Nephron (organoid): ENCODE measurements around the gene SH3BP5L.

Experiments
- H3K27ac Mint-ChIP-seq, 3 experiments: 2 replicates each; pipeline ENCODE4 v1.8.0; 2020; ENCODE audit warnings: mixed read lengths in 3 of 3, mild to moderate bottlenecking in 2 of 3, moderate library complexity in 1 of 3
- H3K27me3 Mint-ChIP-seq: 2 replicates; pipeline ENCODE4 v1.8.0; 2021; ENCODE audit warnings: low read depth, mild to moderate bottlenecking, moderate library complexity, mixed read lengths
- H3K36me3 Mint-ChIP-seq: 2 replicates; pipeline ENCODE4 v1.8.0; 2020; ENCODE audit warnings: low read depth, mixed read lengths
- H3K4me1 Mint-ChIP-seq: 2 replicates; pipeline ENCODE4 v1.8.0; 2020; ENCODE audit warnings: mixed read lengths
- H3K4me3 Mint-ChIP-seq, 3 experiments: 2 replicates each; pipeline ENCODE4 v1.8.0; 2020; ENCODE audit warnings: mild to moderate bottlenecking in 3 of 3, mixed read lengths in 3 of 3, moderate library complexity in 2 of 3
- H3K9me3 Mint-ChIP-seq: 2 replicates; pipeline ENCODE4 v1.8.0; 2020; ENCODE audit warnings: mixed read lengths
- CTCF ChIP-seq, 3 experiments: fragments of 200-600 bp; sonication (generic); IDR thresholded peaks; one replicate each; pipeline ENCODE4 v1.5.0; 2021; ENCODE audit warnings: antibody characterized with exemption in 3 of 3; ENCODE audit not compliant: unreplicated experiment in 3 of 3

SH3BP5L gene

GRCh38 chr1:248822148-248823032 lies 3.3 kb downstream of the SH3BP5L start:
- Mint-ChIP-seq H3K9me3 (no peaks in the 10 kb centered on the region), H3K27ac (no peak overlapping the region), H3K27me3 (no peaks in the 10 kb centered on the region), H3K36me3 (peaks cover 37% of the 10 kb centered on the region), H3K4me3 (peak overlapping the region; percentile 90 to 97 (median 96)), H3K4me1 (peaks cover 39% of the 10 kb centered on the region)
- TF ChIP-seq CTCF (IDR thresholded peaks at IDR 0.05; ENCODE audit: unreplicated experiment in 3 of 3), result no peak

GRCh38 chr1:248821641-248822040 lies 4.1 kb downstream of the SH3BP5L start:
- peaks cover 36% of the 10 kb centered on the region for H3K4me1 Mint-ChIP-seq
- H3K9me3 Mint-ChIP-seq, result no peaks in the 10 kb centered on the region
- H3K36me3 Mint-ChIP-seq, result peaks cover 39% of the 10 kb centered on the region

GRCh38 chr1:248821101-248821500 lies 4.6 kb downstream of the SH3BP5L start:
- H3K36me3 Mint-ChIP-seq, result peaks cover 44% of the 10 kb centered on the region
- no peak overlapping the region for H3K27ac Mint-ChIP-seq
- peaks cover 34% of the 10 kb centered on the region for H3K4me1 Mint-ChIP-seq
- H3K9me3 Mint-ChIP-seq, result no peaks in the 10 kb centered on the region
- no peak for TF ChIP-seq CTCF (IDR thresholded peaks at IDR 0.05; ENCODE audit: unreplicated experiment in 3 of 3)
- H3K4me3 Mint-ChIP-seq, result peak overlapping the region in 1 of 3 experiments; percentile 37
- H3K27me3 Mint-ChIP-seq, result no peaks in the 10 kb centered on the region

More at GRCh38 chr1:248821641-248822040, 4.1 kb downstream of the SH3BP5L start:
- Mint-ChIP-seq H3K27me3 (no peaks in the 10 kb centered on the region), H3K4me3 (peak overlapping the region in 2 of 3 experiments; percentile 4 to 37), H3K27ac (no peak overlapping the region)
- no peak for TF ChIP-seq CTCF (IDR thresholded peaks at IDR 0.05; ENCODE audit: unreplicated experiment in 3 of 3)

GRCh38 chr1:248820041-248820585 lies 5.6 kb downstream of the SH3BP5L start:
- Mint-ChIP-seq H3K27ac (no peak overlapping the region), H3K4me3 (no peak overlapping the region), H3K4me1 (peaks cover 27% of the 10 kb centered on the region), H3K36me3 (peaks cover 52% of the 10 kb centered on the region), H3K9me3 (no peaks in the 10 kb centered on the region), H3K27me3 (no peaks in the 10 kb centered on the region)
- no peak for TF ChIP-seq CTCF (IDR thresholded peaks at IDR 0.05; ENCODE audit: unreplicated experiment in 3 of 3)

- Mint-ChIP-seq H3K4me3 (no peak overlapping the region), H3K9me3 (no peaks in the 10 kb centered on the region), H3K4me1 (peaks cover 15% of the 10 kb centered on the region), H3K27ac (no peak overlapping the region), H3K36me3 (peaks cover 53% of the 10 kb centered on the region), H3K27me3 (no peaks in the 10 kb centered on the region)
- no peak for TF ChIP-seq CTCF (IDR thresholded peaks at IDR 0.05; ENCODE audit: unreplicated experiment in 3 of 3)
These were observed 7.0 kb downstream of the SH3BP5L start for GRCh38 chr1:248818505-248819374.
